IPS-20b (cell line): ENCODE results near the gene ATRX.
"Not testable (repeated sequence)": the region's sequence is repeated elsewhere in the genome, so short reads cannot be mapped to it uniquely, and the experiment has no call there.

Source experiments
- H3K27ac ChIP-seq: one replicate; pipeline ENCODE4 v1.5.1; 2013; ENCODE audit warnings: low read length
- H3K27me3 ChIP-seq: 2 replicates; pipeline ENCODE4 v1.6.1; 2013; ENCODE audit warnings: mild to moderate bottlenecking, low read length, inconsistent platforms; ENCODE audit not compliant: insufficient read depth
- H3K36me3 ChIP-seq: 2 replicates; pipeline ENCODE4 v1.6.1; 2013; ENCODE audit warnings: low read depth, mild to moderate bottlenecking, inconsistent platforms, low read length, moderate library complexity; ENCODE audit not compliant: insufficient read depth
- H3K4me1 ChIP-seq: 2 replicates; pipeline ENCODE4 v1.6.1; 2013; ENCODE audit warnings: mild to moderate bottlenecking, control low read depth, inconsistent platforms, low read length, moderate library complexity; ENCODE audit not compliant: insufficient read depth
- H3K4me3 ChIP-seq: 2 replicates; pipeline ENCODE4 v1.5.1; 2013; ENCODE audit warnings: mild to moderate bottlenecking, low read length, inconsistent platforms
- H3K9ac ChIP-seq: 2 replicates; pipeline ENCODE4 v1.6.1; 2013; ENCODE audit warnings: low read depth, mild to moderate bottlenecking, inconsistent platforms, low read length, moderate library complexity
- H3K9me3 ChIP-seq: 2 replicates; pipeline ENCODE4 v1.6.1; 2013; ENCODE audit warnings: mild to moderate bottlenecking, low read depth, low read length, inconsistent platforms; ENCODE audit not compliant: insufficient read depth

The ATRX gene

GRCh38 chrX:77771601-77772000 lies 14.4 kb downstream of the ATRX start:
- H3K27ac ChIP-seq: no peak overlapping the region
- H3K27me3 ChIP-seq: no peaks in the 10 kb centered on the region
- no peaks in the 10 kb centered on the region for H3K4me1 ChIP-seq
- H3K9ac ChIP-seq: no peak overlapping the region
- H3K4me3 ChIP-seq: no peak overlapping the region
- H3K36me3 ChIP-seq: no peaks in the 10 kb centered on the region
- no peaks in the 10 kb centered on the region for H3K9me3 ChIP-seq

DNA sequence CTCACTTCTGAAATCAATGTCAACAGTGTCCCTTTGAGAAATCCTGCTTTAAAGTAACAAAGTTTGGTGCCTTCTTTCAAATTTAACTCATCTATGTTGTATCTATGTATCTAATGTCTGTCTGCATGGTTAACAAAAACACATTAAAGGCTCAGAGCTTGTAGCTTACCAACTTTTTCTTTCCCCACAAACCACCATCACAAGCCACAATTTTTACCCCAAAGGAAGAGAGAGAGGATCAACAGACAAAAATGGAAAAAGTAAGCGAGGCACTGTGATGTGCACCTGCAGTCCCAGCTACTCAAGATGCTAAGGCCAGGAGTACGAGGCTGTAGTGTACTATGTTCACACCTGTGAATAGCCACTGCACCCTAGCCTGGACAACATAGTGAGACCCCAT lies 17.2 kb downstream of the ATRX start:
- Histone ChIP-seq H3K9me3 (no peaks in the 10 kb centered on the region), H3K36me3 (no peaks in the 10 kb centered on the region), H3K27ac (no peak overlapping the region), H3K4me1 (no peaks in the 10 kb centered on the region), H3K9ac (no peak overlapping the region), H3K27me3 (no peaks in the 10 kb centered on the region), H3K4me3 (no peak overlapping the region)

- not testable (repeated sequence) for H3K4me3 ChIP-seq, H3K27ac ChIP-seq, H3K4me1 ChIP-seq, H3K9ac ChIP-seq, H3K36me3 ChIP-seq, H3K27me3 ChIP-seq, H3K9me3 ChIP-seq
Observed at GRCh38 chrX:77766212-77766611, 19.8 kb downstream of the ATRX start.

GRCh38 chrX:77755561-77755960 lies 30.5 kb downstream of the ATRX start:
- no peaks in the 10 kb centered on the region for H3K27me3 ChIP-seq
- H3K4me3 ChIP-seq: no peak overlapping the region
- H3K9me3 ChIP-seq: no peaks in the 10 kb centered on the region
- H3K9ac ChIP-seq: no peak overlapping the region
- no peaks in the 10 kb centered on the region for H3K36me3 ChIP-seq
- H3K4me1 ChIP-seq: no peaks in the 10 kb centered on the region
- H3K27ac ChIP-seq: no peak overlapping the region

GRCh38 chrX:77753942-77754341 lies 32.1 kb downstream of the ATRX start:
- H3K36me3 ChIP-seq, H3K9me3 ChIP-seq, H3K27ac ChIP-seq: not testable (repeated sequence)

GRCh38 chrX:77749695-77750094 lies 36.3 kb downstream of the ATRX start:
- H3K36me3 ChIP-seq: no peaks in the 10 kb centered on the region
- H3K9me3 ChIP-seq: no peaks in the 10 kb centered on the region
- no peaks in the 10 kb centered on the region for H3K27me3 ChIP-seq
- no peak overlapping the region for H3K9ac ChIP-seq
- no peaks in the 10 kb centered on the region for H3K4me1 ChIP-seq
- no peak overlapping the region for H3K27ac ChIP-seq
- no peak overlapping the region for H3K4me3 ChIP-seq

More at GRCh38 chrX:77753942-77754341, 32.1 kb downstream of the ATRX start:
- not testable (repeated sequence) for H3K9ac ChIP-seq, H3K4me3 ChIP-seq, H3K27me3 ChIP-seq, H3K4me1 ChIP-seq

DNA sequence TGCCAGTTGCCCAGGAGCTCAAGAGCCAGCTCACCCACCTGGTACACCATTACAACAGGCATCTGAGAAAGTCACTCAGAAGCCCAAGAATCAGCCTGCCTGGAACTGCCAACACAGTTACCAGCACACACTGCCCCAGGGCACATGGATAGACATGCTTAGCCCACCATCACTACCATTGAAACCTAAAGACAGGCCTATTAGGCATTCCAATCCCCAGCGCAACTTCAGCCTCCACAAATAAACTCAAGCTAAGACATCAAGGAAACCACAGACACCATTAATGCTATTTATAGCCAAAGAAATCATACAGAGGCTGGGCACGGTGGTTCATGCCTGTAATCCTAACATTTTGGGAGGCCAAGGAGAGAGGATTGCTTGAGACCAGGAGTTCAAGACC lies 42.3 kb downstream of the ATRX start:
- Histone ChIP-seq H3K27ac (no peak overlapping the region), H3K4me3 (no peak overlapping the region), H3K27me3 (no peaks in the 10 kb centered on the region), H3K9me3 (no peaks in the 10 kb centered on the region), H3K4me1 (peaks cover 9% of the 10 kb centered on the region), H3K9ac (no peak overlapping the region), H3K36me3 (no peaks in the 10 kb centered on the region)

DNA sequence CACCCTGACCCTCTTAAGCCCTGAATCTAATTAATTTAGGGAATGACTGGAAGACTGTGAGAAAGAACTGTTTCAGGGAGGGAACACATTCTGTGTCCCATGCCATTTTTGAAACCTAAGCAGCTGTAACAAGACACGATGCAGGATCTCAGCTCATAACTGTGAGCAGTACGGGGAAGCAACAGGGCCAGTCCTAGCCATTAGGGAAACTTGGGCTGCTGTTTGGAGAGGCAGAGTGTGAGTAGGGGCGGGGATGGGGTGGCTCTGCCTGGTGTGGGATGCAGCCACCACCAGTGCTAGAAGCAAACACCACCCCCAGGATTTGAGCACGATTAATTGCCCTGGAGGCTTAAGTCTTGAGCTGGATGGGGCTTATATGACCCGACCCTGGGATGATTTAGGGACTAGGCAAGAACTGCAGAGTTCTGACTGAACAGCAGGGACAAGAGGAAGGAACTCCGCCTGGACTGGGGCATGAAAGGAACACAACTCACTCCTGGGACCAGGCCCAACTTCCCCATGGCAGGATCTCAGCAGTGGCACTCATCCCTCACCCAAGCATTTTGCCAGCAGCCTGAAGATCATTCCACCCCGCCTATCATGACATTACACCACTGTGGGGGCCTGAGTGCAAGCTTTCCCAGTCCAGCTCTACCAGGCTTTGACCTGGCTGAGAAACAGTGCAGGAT lies 43.1 kb downstream of the ATRX start:
- Histone ChIP-seq H3K9ac (no peak overlapping the region), H3K36me3 (no peaks in the 10 kb centered on the region), H3K4me1 (peaks cover 9% of the 10 kb centered on the region), H3K4me3 (no peak overlapping the region), H3K9me3 (no peaks in the 10 kb centered on the region), H3K27me3 (no peaks in the 10 kb centered on the region), H3K27ac (no peak overlapping the region)

GRCh38 chrX:77740376-77740905 lies 45.6 kb downstream of the ATRX start:
- no peaks in the 10 kb centered on the region for H3K27me3 ChIP-seq
- H3K4me1 ChIP-seq: peaks cover 12% of the 10 kb centered on the region
- H3K9me3 ChIP-seq: no peaks in the 10 kb centered on the region
- H3K36me3 ChIP-seq: no peaks in the 10 kb centered on the region
- H3K4me3 ChIP-seq: no peak overlapping the region
- no peak overlapping the region; the same call in 1 of the 2 replicates for H3K9ac ChIP-seq
- H3K27ac ChIP-seq: no peak overlapping the region

GRCh38 chrX:77733342-77733741 lies 52.7 kb downstream of the ATRX start:
- Histone ChIP-seq H3K36me3 (no peaks in the 10 kb centered on the region), H3K27me3 (no peaks in the 10 kb centered on the region), H3K9ac (no peak overlapping the region), H3K9me3 (no peaks in the 10 kb centered on the region), H3K4me1 (peaks cover 9% of the 10 kb centered on the region), H3K4me3 (no peak overlapping the region), H3K27ac (no peak overlapping the region)

DNA sequence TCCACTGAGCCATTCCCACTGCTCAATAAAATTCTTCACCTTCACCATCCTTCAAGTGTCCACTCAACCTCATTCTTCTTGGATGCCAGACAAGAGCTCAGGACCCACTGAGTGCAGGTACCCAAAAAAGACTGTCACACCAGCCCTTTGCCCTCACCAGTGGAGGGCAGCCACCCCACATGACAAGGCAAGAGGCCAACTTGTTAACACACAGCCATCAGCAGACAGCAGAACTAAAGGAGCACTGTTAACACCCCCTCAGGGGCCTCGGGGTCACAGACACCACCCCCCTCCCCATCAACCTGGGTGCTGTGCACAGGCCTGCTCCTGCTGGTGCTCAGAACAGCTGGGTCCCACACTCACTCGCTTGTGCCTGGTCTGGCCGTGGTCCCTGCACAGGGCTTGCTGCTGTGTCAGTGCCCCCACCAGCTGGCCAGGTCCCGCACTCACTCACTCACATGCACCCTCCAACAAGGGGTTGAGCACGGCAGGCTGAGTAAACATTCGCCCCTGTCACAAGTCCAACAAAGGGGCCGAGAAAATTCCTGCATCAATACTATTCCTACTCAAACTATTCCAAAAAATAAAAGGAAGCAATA lies 54.1 kb downstream of the ATRX start:
- Histone ChIP-seq H3K27ac (no peak overlapping the region), H3K27me3 (no peaks in the 10 kb centered on the region), H3K4me1 (peaks cover 9% of the 10 kb centered on the region), H3K4me3 (no peak overlapping the region), H3K9me3 (no peaks in the 10 kb centered on the region), H3K9ac (no peak overlapping the region), H3K36me3 (no peaks in the 10 kb centered on the region)

DNA sequence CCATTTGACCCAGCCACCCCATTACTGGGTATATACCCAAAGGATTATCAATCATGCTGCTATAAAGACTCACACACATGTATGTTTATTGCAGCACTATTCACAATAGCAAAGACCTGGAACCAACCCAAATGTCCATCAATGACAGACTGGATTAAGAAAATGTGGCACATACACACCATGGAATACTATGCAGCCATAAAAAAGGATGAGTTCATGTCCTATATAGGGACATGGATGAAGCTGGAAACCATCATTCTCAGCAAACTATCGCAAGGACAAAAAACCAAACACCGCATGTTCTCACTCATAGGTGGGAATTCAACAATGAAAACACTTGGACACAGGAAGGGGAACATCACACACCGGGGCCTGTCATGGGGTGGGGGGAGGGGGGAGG lies 59.9 kb downstream of the ATRX start:
- H3K9ac ChIP-seq, H3K9me3 ChIP-seq, H3K27ac ChIP-seq, H3K36me3 ChIP-seq, H3K27me3 ChIP-seq, H3K4me3 ChIP-seq, H3K4me1 ChIP-seq: not testable (repeated sequence)
